Skin of body (tissue), 2 donors: ENCODE measurements around the gene MKLN1. TPM values are rescaled to one million over a fixed set of nuclear protein-coding genes. Genes with fewer than 3 reads are reported as not detected.

Experiments
- DNase-seq: peaks from one replicate; lab custom pipeline; 2025; lab: John Stamatoyannopoulos, UW
- total RNA-seq: library from RNA; depleted of rRNA; stranded (reverse); fragments of >200 nt; gene quantifications from one replicate; pipeline ENCODE4 v1.2.3, GENCODE V29; 2014

MKLN1 gene
- total RNA-seq, 1 donor from 2014 or later = 62.3 TPM

- no peak for DNase-seq
Observed at GRCh38 chr7:131543298-131543697, 215.6 kb downstream of the MKLN1 start.

GRCh38 chr7:131544021-131544420, 216.3 kb downstream of the MKLN1 start:
- DNase-seq = no peak

GRCh38 chr7:131544449-131545301, 217.0 kb downstream of the MKLN1 start:
- DNase-seq = no peak

- DNase-seq = no peak
Observed at GRCh38 chr7:131546126-131546525, 218.4 kb downstream of the MKLN1 start.

Other genes with a start within 250 kb of the MKLN1 start
- gene PODXL, start 228.8 kb downstream of the MKLN1 start, total RNA-seq = 11.4 TPM